Upper lobe of left lung (tissue), 6 donors: Measurements from ENCODE around the gene IFT25. TPM values are rescaled to one million over a fixed set of nuclear protein-coding genes. Genes with fewer than 3 reads are reported as not detected.
"Not testable (repeated sequence)": the region's sequence is repeated elsewhere in the genome, so short reads cannot be mapped to it uniquely, and the experiment has no call there.

Experiments used
- ATAC-seq, 2 donors: fragments of 200-7000 bp; cut with Tn5 transposase; one replicate each; pipeline ENCODE4 v1.9.1; 2022; ENCODE audit warnings: mild to moderate bottlenecking in 2 of 2, moderate library complexity in 2 of 2; ENCODE audit not compliant: low FRiP score in 2 of 2
- DNase-seq, 2 donors: peaks; one replicate each; pipeline ENCODE4 v3.0.0-alpha.2; 2019 to 2020
- H3K27ac ChIP-seq, 4 donors: fragments of 200-600 bp; sonication (generic); one replicate each; pipeline ENCODE4 v1.5.1; 2016 to 2019
- H3K27me3 ChIP-seq, 4 donors: fragments of 200-600 bp; sonication (generic); one replicate each; pipeline ENCODE4 v1.5.1; 2017 to 2019
- H3K36me3 ChIP-seq, 4 donors: fragments of 200-600 bp; sonication (generic); one replicate each; pipeline ENCODE4 v1.5.1; 2016 to 2019
- H3K4me1 ChIP-seq, 4 donors: fragments of 200-600 bp; sonication (generic); one replicate each; pipeline ENCODE4 v1.5.1; 2018 to 2019
- H3K4me3 ChIP-seq, 4 donors: fragments of 200-600 bp; sonication (generic); one replicate each; pipeline ENCODE4 v1.5.1; 2017 to 2019; ENCODE audit warnings: mild to moderate bottlenecking in 2 of 4, moderate library complexity in 1 of 4
- H3K9me3 ChIP-seq, 4 donors: fragments of 200-600 bp; sonication (generic); one replicate each; pipeline ENCODE4 v1.5.1; 2018 to 2019
- EP300 ChIP-seq, 4 donors: sonication (generic); formaldehyde crosslinking; IDR thresholded peaks; one replicate each; pipeline ENCODE4 v1.5.1; 2017; ENCODE audit warnings: antibody characterized with exemption in 4 of 4, control low read depth in 2 of 4
- POLR2A ChIP-seq, 4 donors: fragments of 450-650 bp; IDR thresholded peaks; one replicate each; pipeline ENCODE4 v1.5.1; 2016 to 2017; ENCODE audit warnings: antibody characterized with exemption in 4 of 4, mild to moderate bottlenecking in 2 of 4
- POLR2AphosphoS5 ChIP-seq, 2 donors: sonication (generic); formaldehyde crosslinking; IDR thresholded peaks; one replicate each; pipeline ENCODE4 v1.5.1; 2017; ENCODE audit warnings: antibody characterized with exemption in 2 of 2
- WGBS, 2 donors: methylation state at CpG; one replicate each; pipeline ENCODE4 v1.1.5; 2017 to 2018; 5-methylcytosine and 5-hydroxymethylcytosine counted together
- total RNA-seq, 6 donors: library from RNA; depleted of rRNA in 4 of 6; stranded (reverse); fragments of >200 nt in 4 of 6; gene quantifications; one replicate each; pipeline versions ENCODE4 v1.1.0 to v1.2.1, GENCODE V29; 2016 to 2021
- TF ChIP-seq, protein P1 (sequence below), 6 experiments: fragments of 450-650 bp in 4 of 6; fragments of 200-600 bp in 2 of 6; sonication (generic) in 2 of 6; IDR thresholded peaks; one replicate each; pipeline ENCODE4 v1.5.1; 2016 to 2019; ENCODE audit warnings: antibody characterized with exemption in 6 of 6
- donor health status: DM: no; HTN: no; CAD: no; lungs with moderate emphysema.
- donor health status: DM: no; HTN: yes; CAD: no; lungs with severe emphysema.

Gene IFT25
- total RNA-seq, 6 donors from 2014 or later: 11.1 to 35.5 (median 15.8) TPM

DNA sequence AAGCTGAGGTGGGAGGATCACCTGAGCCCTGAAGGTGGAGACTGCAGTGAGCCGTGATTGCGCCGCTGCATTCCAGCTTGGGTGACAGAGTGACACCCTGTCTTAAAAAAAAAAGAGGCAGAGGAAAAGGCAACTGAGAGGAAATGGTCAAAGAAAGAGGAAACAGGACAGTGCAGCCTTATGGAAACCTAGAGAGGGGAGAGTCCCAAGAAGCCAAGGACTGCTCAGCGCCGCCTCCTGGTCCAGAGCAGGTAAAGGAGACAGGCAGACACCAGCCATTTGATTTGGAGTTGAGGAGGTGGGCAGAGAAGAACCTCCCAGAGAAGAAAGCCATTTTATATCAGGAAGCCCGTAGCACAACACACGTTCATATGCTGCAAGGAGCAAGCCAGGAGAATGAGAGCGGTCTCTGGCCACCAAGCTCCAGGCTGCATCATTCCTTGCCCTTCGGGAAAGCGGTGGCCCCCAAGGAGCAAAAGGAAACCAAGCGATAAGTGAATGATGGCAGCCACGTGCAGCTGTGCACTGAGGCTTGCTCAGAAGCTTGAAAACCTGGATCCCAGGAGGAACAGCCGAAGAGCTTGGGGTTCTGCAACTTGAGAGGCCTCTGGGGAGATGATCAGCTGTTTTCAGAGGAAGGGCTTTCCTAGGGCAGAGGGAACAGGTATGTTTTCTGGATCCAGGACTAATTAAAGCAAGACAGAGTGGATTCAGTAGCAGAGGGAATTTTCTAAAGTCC lies 34.4 kb upstream of the IFT25 start:
- 88 to 92% methylated on average over 13 of the region's 13 CpGs for WGBS, 2 donors
- H3K4me3 ChIP-seq: no peak overlapping the region
- TF ChIP-seq POLR2AphosphoS5 (IDR thresholded peaks at IDR 0.05): no peak
- TF ChIP-seq POLR2A (IDR thresholded peaks at IDR 0.05): no peak
- TF ChIP-seq, protein P1, sequence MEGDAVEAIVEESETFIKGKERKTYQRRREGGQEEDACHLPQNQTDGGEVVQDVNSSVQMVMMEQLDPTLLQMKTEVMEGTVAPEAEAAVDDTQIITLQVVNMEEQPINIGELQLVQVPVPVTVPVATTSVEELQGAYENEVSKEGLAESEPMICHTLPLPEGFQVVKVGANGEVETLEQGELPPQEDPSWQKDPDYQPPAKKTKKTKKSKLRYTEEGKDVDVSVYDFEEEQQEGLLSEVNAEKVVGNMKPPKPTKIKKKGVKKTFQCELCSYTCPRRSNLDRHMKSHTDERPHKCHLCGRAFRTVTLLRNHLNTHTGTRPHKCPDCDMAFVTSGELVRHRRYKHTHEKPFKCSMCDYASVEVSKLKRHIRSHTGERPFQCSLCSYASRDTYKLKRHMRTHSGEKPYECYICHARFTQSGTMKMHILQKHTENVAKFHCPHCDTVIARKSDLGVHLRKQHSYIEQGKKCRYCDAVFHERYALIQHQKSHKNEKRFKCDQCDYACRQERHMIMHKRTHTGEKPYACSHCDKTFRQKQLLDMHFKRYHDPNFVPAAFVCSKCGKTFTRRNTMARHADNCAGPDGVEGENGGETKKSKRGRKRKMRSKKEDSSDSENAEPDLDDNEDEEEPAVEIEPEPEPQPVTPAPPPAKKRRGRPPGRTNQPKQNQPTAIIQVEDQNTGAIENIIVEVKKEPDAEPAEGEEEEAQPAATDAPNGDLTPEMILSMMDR (IDR thresholded peaks at IDR 0.05): no peak
- H3K27ac ChIP-seq: no peak overlapping the region
- peaks cover 0 to 14% (median 6%) of the 10 kb centered on the region in 4 donors for H3K4me1 ChIP-seq
- no peak for DNase-seq
- no peaks in the 10 kb centered on the region for H3K36me3 ChIP-seq
- ATAC-seq: peak in 1 of 2 donors; percentile 42
- H3K9me3 ChIP-seq: no peaks in the 10 kb centered on the region
- no peaks in the 10 kb centered on the region for H3K27me3 ChIP-seq

DNA sequence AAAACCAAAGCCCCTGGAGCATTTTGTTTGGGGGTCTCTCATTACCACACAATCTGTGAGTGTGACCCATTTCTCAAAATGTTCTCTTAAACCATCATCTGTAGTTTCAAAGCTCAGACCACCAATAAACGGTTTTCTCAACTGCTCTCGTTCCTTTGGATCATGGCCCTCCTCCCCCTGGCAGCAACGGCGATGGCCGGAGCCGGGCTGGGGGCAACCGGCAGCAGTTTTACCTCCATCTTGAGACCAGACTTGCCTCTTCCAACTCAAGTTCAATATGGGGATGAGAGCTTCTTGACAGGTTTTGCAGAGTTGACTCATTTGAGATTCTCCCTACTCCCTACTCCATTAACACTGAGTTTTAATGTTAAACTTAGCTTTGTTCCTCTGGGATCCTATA lies 30.4 kb upstream of the IFT25 start:
- no peaks in the 10 kb centered on the region for H3K9me3 ChIP-seq
- TF ChIP-seq EP300 (IDR thresholded peaks at IDR 0.05) (no peak), POLR2A (IDR thresholded peaks at IDR 0.05) (no peak), POLR2AphosphoS5 (IDR thresholded peaks at IDR 0.05) (no peak)
- TF ChIP-seq, protein P1 (IDR thresholded peaks at IDR 0.05): no peak
- no peak for ATAC-seq
- no peak overlapping the region for H3K4me3 ChIP-seq
- DNase-seq: peak in 1 of 2 donors; percentile 61
- H3K36me3 ChIP-seq: peaks cover 0 to 11% (median under 1%) of the 10 kb centered on the region in 4 donors
- H3K27me3 ChIP-seq: no peaks in the 10 kb centered on the region
- H3K27ac ChIP-seq: no peak overlapping the region
- 96 to 98% methylated on average over 7 of the region's 7 CpGs for WGBS, 2 donors
- no peaks in the 10 kb centered on the region for H3K4me1 ChIP-seq

DNA sequence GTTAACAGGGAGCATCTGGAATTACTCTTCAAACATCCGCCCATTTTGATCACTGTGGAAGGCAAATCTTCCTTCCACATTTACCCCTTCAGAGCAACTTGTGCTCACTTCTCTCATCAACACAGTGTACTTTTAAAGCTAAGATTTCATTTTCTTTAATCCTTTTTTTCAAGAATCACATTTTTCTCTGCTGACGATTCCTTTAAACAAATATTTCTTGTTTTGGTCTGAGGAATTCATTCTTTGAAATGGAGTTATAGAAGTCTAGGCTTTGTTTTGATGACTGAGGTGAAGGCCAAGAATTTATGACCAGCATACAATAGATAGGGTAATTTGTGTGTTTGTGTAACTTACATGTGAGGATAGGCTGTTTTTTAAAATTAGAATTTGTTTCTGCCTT lies 26.2 kb upstream of the IFT25 start:
- DNase-seq: no peak
- 88 to 94% methylated on average over 2 of the region's 2 CpGs for WGBS, 2 donors
- ATAC-seq: no peak
- Histone ChIP-seq H3K4me1 (no peaks in the 10 kb centered on the region), H3K27ac (no peak overlapping the region), H3K27me3 (no peaks in the 10 kb centered on the region), H3K9me3 (no peaks in the 10 kb centered on the region), H3K4me3 (no peak overlapping the region), H3K36me3 (peaks cover 0 to 49% (median 29%) of the 10 kb centered on the region in 4 donors)
- no peak for TF ChIP-seq POLR2AphosphoS5 (IDR thresholded peaks at IDR 0.05)
- TF ChIP-seq POLR2A (IDR thresholded peaks at IDR 0.05): no peak
- TF ChIP-seq EP300 (IDR thresholded peaks at IDR 0.05): no peak
- TF ChIP-seq, protein P1 (IDR thresholded peaks at IDR 0.05): no peak

DNA sequence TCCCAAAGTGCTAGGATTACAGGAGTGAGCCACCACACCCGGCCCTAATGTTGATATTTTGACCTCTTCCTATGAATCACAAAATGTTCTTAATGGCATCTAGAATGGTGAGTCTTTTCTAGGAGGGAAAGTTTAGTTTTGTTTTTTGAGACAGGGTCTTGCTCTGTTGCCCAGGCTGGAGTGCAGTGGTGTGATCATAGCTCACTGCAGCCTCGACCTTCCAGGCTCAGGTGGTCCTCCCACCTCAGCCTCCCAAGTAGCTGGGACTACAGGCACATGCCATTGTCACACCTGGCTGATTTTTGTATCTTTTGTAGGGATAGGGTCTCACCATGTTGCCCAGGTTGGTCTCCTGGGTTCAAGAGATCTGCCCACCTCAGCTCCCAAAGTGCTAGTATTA lies 23.8 kb upstream of the IFT25 start:
- WGBS, 2 donors: 94 to 95% methylated on average over 2 of the region's 2 CpGs
- H3K9me3 ChIP-seq, DNase-seq, H3K27me3 ChIP-seq, H3K4me3 ChIP-seq, ATAC-seq, H3K4me1 ChIP-seq, H3K27ac ChIP-seq: not testable (repeated sequence)
- H3K36me3 ChIP-seq: peaks cover 0 to 59% (median 34%) of the 10 kb centered on the region in 4 donors

DNA sequence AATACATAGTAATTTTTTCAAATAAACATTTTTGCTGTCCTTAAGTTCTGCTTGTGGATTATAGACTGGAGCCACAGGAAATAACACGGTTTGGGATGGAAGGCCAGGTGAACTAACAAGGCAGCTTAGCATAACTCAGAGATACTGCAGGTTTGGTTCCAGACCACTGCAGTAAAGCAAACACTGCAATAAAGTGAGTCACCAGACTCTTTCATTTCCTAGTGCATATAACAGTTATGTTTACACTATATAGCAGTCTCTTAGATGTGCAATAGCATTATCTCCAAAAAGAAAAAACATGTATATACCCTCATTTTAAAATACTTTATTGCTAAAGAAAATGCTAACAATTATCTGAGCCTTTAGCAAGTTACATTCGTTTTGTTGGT lies 22.6 kb upstream of the IFT25 start:
- Histone ChIP-seq H3K27me3 (no peaks in the 10 kb centered on the region), H3K4me3 (no peak overlapping the region), H3K9me3 (no peaks in the 10 kb centered on the region), H3K4me1 (no peaks in the 10 kb centered on the region), H3K36me3 (peaks cover 0 to 65% (median 43%) of the 10 kb centered on the region in 4 donors), H3K27ac (no peak overlapping the region)
- ATAC-seq: no peak
- TF ChIP-seq EP300 (IDR thresholded peaks at IDR 0.05) (no peak), POLR2A (IDR thresholded peaks at IDR 0.05) (no peak), POLR2AphosphoS5 (IDR thresholded peaks at IDR 0.05) (no peak)
- TF ChIP-seq, protein P1 (IDR thresholded peaks at IDR 0.05): no peak
- DNase-seq: no peak
- 85 to 92% methylated on average over 2 of the region's 2 CpGs for WGBS, 2 donors
